Measurements from ENCODE around the gene HAO2. TPM values are rescaled to one million over a fixed set of nuclear protein-coding genes. Genes with fewer than 3 reads are reported as not detected.
"Not testable (repeated sequence)": the region's sequence is repeated elsewhere in the genome, so short reads cannot be mapped to it uniquely, and the experiment has no call there.

HAO2 gene
- total and polyA plus RNA-seq, 2 donors: 5.8 to 6.0 TPM

DNA sequence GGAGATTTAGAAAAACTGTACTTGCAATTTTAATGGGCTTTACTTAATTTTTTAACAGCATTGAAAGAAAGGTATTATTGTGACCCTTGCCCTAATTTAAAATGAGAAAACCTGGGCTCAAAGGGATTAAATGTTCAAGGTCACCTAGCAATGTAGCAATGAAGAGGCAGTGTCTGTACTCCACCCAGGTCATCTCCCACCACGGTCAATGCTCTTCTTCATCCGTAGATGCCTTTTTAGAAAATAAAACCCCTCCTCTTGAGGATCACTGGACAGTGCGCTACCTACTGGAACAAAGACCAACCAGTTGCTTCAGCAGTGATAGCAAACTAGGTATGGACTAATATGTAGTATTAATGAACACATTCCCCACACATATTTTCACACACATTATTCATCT is 29.8 kb upstream of the HAO2 start:
- 95% methylated on average over 3 of the region's 3 CpGs for WGBS
- no peak for DNase-seq (ENCODE audit: low read depth in 6 of 9, low spot score in 9 of 9)
- Histone ChIP-seq H3K27me3 (ENCODE audit: control insufficient read depth in 2 of 2, insufficient read depth in 1 of 2, low read length in 1 of 2) (no peaks in the 10 kb centered on the region), H3K36me3 (ENCODE audit: control insufficient read depth in 2 of 2, insufficient read depth in 2 of 2, low read length in 1 of 2) (no peaks in the 10 kb centered on the region), H3K4me3 (ENCODE audit: low read length in 2 of 2) (no peak overlapping the region), H3K27ac (ENCODE audit: low read depth in 1 of 2, low read length in 1 of 2) (no peak overlapping the region), H3K4me1 (ENCODE audit: control insufficient read depth in 2 of 2, insufficient read depth in 2 of 2, low read length in 2 of 2) (no peaks in the 10 kb centered on the region), H3K9me3 (ENCODE audit: control insufficient read depth in 2 of 2, insufficient read depth in 1 of 2, low read length in 1 of 2) (no peaks in the 10 kb centered on the region)

DNA sequence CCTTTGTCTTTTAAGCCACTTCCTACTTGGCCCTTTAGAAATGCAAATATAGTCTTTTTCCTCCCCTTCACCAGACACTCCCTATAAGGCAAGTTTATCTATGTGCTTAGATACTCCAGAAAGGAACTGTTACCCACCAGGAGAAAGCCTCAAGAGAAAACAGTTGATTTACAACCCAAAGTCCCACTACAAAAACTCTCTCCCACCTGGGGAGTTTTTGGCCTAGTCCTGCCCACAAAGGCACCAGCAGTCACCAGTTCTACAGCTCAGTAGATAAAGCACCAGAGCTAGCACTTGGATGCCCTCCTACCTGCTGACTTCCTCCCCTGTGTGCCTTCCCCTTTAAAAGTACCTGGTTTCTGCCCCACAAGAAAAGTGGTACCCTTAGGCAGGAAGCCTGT is 27.7 kb upstream of the HAO2 start:
- no peaks in the 10 kb centered on the region for H3K36me3 ChIP-seq (ENCODE audit: control insufficient read depth in 2 of 2, insufficient read depth in 2 of 2, low read length in 1 of 2)
- H3K27ac ChIP-seq (ENCODE audit: low read depth in 1 of 2, low read length in 1 of 2): no peak overlapping the region
- H3K4me3 ChIP-seq (ENCODE audit: low read length in 2 of 2): no peak overlapping the region
- no peaks in the 10 kb centered on the region for H3K9me3 ChIP-seq (ENCODE audit: control insufficient read depth in 2 of 2, insufficient read depth in 1 of 2, low read length in 1 of 2)
- H3K27me3 ChIP-seq (ENCODE audit: control insufficient read depth in 2 of 2, insufficient read depth in 1 of 2, low read length in 1 of 2): no peaks in the 10 kb centered on the region
- DNase-seq (ENCODE audit: low read depth in 6 of 9, low spot score in 9 of 9): no peak
- no peaks in the 10 kb centered on the region for H3K4me1 ChIP-seq (ENCODE audit: control insufficient read depth in 2 of 2, insufficient read depth in 2 of 2, low read length in 2 of 2)

DNA sequence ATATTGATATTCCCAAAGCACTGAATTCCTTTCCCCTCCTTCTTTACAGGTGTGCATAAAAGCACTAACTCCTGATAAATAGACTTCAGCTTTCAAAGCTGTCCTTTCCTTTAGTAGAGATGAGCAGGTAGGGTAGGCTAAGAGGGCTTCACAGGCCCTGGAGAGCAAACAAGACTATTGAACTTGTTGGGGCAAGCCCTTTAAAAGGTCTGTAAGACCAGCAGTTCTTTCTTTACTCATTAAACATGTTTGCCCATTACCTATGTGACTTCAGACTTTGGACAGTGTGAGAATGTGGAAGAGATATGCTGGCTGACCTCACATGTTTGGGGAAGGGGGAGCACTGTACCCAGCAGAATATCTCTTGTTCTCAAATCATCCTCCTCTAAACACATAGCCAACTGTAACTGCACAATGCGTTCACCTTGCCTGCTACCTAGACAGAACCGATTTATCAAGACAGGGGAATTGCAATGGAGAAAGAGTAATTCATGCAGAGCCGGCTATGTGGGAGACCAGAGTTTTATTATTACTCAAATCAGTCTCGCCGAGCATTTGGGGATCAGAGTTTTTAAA is 27.1 kb upstream of the HAO2 start:
- Histone ChIP-seq H3K27ac (ENCODE audit: low read depth in 1 of 2, low read length in 1 of 2) (no peak overlapping the region), H3K4me1 (ENCODE audit: control insufficient read depth in 2 of 2, insufficient read depth in 2 of 2, low read length in 2 of 2) (no peaks in the 10 kb centered on the region), H3K36me3 (ENCODE audit: control insufficient read depth in 2 of 2, insufficient read depth in 2 of 2, low read length in 1 of 2) (no peaks in the 10 kb centered on the region), H3K9me3 (ENCODE audit: control insufficient read depth in 2 of 2, insufficient read depth in 1 of 2, low read length in 1 of 2) (no peaks in the 10 kb centered on the region), H3K27me3 (ENCODE audit: control insufficient read depth in 2 of 2, insufficient read depth in 1 of 2, low read length in 1 of 2) (no peaks in the 10 kb centered on the region), H3K4me3 (ENCODE audit: low read length in 2 of 2) (no peak overlapping the region)
- no peak for DNase-seq (ENCODE audit: low read depth in 6 of 9, low spot score in 9 of 9)
- 85% methylated on average over 5 of the region's 5 CpGs for WGBS

DNA sequence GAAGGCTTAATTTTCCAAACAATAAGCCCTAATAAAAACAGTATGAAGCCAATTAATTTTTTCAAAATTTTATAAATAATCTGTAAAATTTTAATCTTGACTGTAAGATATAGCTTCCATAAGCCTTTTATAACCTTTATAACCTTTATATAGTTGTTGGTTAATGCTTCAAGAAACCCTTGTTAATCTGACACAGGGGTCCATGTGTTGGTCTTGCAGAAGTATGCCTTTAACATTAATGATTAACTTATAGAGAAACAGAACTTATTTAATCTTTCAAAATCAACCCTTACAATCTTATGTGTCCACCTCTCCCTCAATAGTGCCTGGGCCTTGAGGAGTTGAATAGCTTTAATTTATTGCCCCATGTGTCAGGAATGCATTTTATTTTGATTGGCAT is 23.2 kb upstream of the HAO2 start:
- H3K36me3 ChIP-seq (ENCODE audit: control insufficient read depth in 2 of 2, insufficient read depth in 2 of 2, low read length in 1 of 2): no peaks in the 10 kb centered on the region
- no peak overlapping the region for H3K27ac ChIP-seq (ENCODE audit: low read depth in 1 of 2, low read length in 1 of 2)
- no peak overlapping the region for H3K4me3 ChIP-seq (ENCODE audit: low read length in 2 of 2)
- no peaks in the 10 kb centered on the region for H3K9me3 ChIP-seq (ENCODE audit: control insufficient read depth in 2 of 2, insufficient read depth in 1 of 2, low read length in 1 of 2)
- no peaks in the 10 kb centered on the region for H3K27me3 ChIP-seq (ENCODE audit: control insufficient read depth in 2 of 2, insufficient read depth in 1 of 2, low read length in 1 of 2)
- DNase-seq (ENCODE audit: low read depth in 6 of 9, low spot score in 9 of 9): no peak
- H3K4me1 ChIP-seq (ENCODE audit: control insufficient read depth in 2 of 2, insufficient read depth in 2 of 2, low read length in 2 of 2): no peaks in the 10 kb centered on the region

DNA sequence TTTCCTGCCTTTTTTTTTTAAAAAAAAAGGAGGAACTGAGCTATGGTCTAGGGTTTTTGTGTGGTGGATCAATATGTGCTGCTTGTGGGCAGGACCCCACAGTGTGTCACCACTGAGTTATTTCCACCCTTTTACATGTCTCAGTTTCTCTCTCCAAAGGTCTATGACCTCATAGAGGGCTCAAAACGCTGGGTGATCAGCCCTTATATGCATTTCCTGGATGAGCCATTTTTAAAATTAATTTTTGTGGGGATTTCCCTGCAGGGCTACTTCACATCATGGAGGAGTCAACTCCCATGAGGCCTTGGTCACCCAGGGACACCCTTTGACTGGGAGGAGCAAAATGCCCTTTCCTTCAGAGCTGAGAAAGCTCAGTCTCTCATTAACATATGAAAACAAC is 20.7 kb upstream of the HAO2 start:
- Histone ChIP-seq H3K27ac (ENCODE audit: low read depth in 1 of 2, low read length in 1 of 2) (no peak overlapping the region), H3K4me1 (ENCODE audit: control insufficient read depth in 2 of 2, insufficient read depth in 2 of 2, low read length in 2 of 2) (no peaks in the 10 kb centered on the region), H3K27me3 (ENCODE audit: control insufficient read depth in 2 of 2, insufficient read depth in 1 of 2, low read length in 1 of 2) (no peaks in the 10 kb centered on the region), H3K9me3 (ENCODE audit: control insufficient read depth in 2 of 2, insufficient read depth in 1 of 2, low read length in 1 of 2) (no peaks in the 10 kb centered on the region), H3K36me3 (ENCODE audit: control insufficient read depth in 2 of 2, insufficient read depth in 2 of 2, low read length in 1 of 2) (no peaks in the 10 kb centered on the region), H3K4me3 (ENCODE audit: low read length in 2 of 2) (no peak overlapping the region)
- 81% methylated on average over 1 of the region's 1 CpG for WGBS
- DNase-seq (ENCODE audit: low read depth in 6 of 9, low spot score in 9 of 9): no peak

DNA sequence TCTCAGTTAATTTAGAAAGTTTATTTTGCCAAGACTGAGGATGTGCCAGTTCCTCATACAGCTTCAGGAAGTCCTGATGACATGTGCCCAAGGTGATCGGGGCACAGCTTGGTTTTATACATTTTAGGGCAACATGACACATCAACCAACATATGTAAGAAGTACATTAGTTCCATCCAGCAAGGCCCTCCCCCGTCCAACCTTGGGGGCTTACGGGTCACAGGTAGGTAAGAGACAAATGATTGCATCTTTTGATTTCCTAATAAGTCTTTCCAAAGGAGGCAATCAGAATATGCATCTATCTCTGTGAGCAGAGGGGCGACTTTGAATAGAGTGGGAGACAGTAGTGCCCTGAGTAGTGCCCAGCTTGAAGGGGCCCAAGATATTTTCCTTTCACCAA is 19.6 kb upstream of the HAO2 start:
- DNase-seq (ENCODE audit: low read depth in 6 of 9, low spot score in 9 of 9): no peak
- no peaks in the 10 kb centered on the region for H3K27me3 ChIP-seq (ENCODE audit: control insufficient read depth in 2 of 2, insufficient read depth in 1 of 2, low read length in 1 of 2)
- WGBS: 88% methylated on average over 4 of the region's 4 CpGs

DNA sequence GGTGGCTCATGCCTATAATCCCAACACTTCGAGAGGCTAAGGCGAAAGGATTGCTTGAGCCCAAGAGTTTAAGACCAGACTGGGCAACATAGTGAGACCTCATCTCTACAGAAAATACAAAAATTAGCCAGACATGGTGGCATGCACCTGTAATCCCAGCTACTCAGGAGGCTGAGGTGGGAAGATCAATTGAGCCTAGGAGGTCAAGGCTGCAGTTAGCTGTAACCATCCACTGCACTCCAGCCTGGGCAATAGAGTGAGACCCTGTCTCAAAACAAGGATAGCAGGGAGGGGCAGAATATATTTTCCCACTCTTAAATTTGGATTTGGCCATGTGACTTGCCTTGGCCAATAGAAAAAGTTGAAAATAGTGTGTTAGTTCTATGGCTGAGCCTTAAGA is 17.7 kb upstream of the HAO2 start:
- not testable (repeated sequence) for H3K4me1 ChIP-seq (ENCODE audit: control insufficient read depth in 2 of 2, insufficient read depth in 2 of 2, low read length in 2 of 2); H3K27ac ChIP-seq (ENCODE audit: low read depth in 1 of 2, low read length in 1 of 2); DNase-seq (ENCODE audit: low read depth in 6 of 9, low spot score in 9 of 9); H3K4me3 ChIP-seq (ENCODE audit: low read length in 2 of 2); H3K27me3 ChIP-seq (ENCODE audit: control insufficient read depth in 2 of 2, insufficient read depth in 1 of 2, low read length in 1 of 2); H3K36me3 ChIP-seq (ENCODE audit: control insufficient read depth in 2 of 2, insufficient read depth in 2 of 2, low read length in 1 of 2); H3K9me3 ChIP-seq (ENCODE audit: control insufficient read depth in 2 of 2, insufficient read depth in 1 of 2, low read length in 1 of 2)
- WGBS: 98% methylated on average over 2 of the region's 2 CpGs

More for the DNA sequence above, 19.6 kb upstream of the HAO2 start:
- H3K4me3 ChIP-seq (ENCODE audit: low read length in 2 of 2): no peak overlapping the region
- H3K9me3 ChIP-seq (ENCODE audit: control insufficient read depth in 2 of 2, insufficient read depth in 1 of 2, low read length in 1 of 2): no peaks in the 10 kb centered on the region
- no peaks in the 10 kb centered on the region for H3K36me3 ChIP-seq (ENCODE audit: control insufficient read depth in 2 of 2, insufficient read depth in 2 of 2, low read length in 1 of 2)
- no peaks in the 10 kb centered on the region for H3K4me1 ChIP-seq (ENCODE audit: control insufficient read depth in 2 of 2, insufficient read depth in 2 of 2, low read length in 2 of 2)
- no peak overlapping the region for H3K27ac ChIP-seq (ENCODE audit: low read depth in 1 of 2, low read length in 1 of 2)

DNA sequence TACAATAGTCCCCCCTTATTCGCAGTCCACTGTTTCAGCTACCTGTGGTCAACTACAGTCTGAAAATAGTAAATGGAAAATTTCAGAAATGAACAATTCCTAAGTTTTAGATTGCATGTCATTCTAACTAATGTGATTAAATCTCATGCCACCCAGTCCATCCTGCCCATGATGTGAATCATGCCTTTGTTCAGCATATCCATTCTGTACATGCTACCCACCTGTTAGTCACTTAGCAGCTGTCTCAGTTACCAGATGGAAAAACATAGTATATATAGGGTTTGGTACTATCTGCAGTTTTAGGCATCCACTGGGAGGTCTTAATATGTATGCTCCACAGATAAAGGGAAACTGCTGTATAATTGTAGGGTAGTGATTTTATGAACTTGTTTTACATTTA is 16.6 kb upstream of the HAO2 start:
- Histone ChIP-seq H3K9me3 (ENCODE audit: control insufficient read depth in 2 of 2, insufficient read depth in 1 of 2, low read length in 1 of 2) (no peaks in the 10 kb centered on the region), H3K4me3 (ENCODE audit: low read length in 2 of 2) (no peak overlapping the region)
- no peak for DNase-seq (ENCODE audit: low read depth in 6 of 9, low spot score in 9 of 9)

DNA sequence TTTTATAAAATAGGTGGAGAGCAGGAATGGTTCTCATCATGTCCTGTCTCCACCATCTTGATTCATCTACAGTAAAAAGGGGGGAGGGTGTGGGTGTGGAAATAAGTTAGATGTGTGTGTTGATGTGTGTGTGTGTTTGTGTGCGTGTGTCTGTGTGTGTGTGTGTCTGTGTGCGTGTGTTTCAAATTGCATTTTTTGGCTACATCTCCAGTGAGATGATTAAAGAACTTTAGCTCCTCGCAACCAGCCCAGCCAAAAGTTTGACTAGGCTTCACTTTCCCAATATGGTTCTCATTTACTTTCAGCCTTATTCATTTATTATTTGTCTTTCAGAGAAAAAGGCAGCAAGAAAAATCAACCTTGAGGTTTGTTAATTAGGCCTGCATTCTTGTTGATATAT is 14.7 kb upstream of the HAO2 start:
- WGBS: 96% methylated on average over 3 of the region's 3 CpGs
- Histone ChIP-seq H3K27ac (ENCODE audit: low read depth in 1 of 2, low read length in 1 of 2) (no peak overlapping the region), H3K9me3 (ENCODE audit: control insufficient read depth in 2 of 2, insufficient read depth in 1 of 2, low read length in 1 of 2) (no peaks in the 10 kb centered on the region), H3K27me3 (ENCODE audit: control insufficient read depth in 2 of 2, insufficient read depth in 1 of 2, low read length in 1 of 2) (no peaks in the 10 kb centered on the region), H3K4me3 (ENCODE audit: low read length in 2 of 2) (no peak overlapping the region), H3K4me1 (ENCODE audit: control insufficient read depth in 2 of 2, insufficient read depth in 2 of 2, low read length in 2 of 2) (no peaks in the 10 kb centered on the region), H3K36me3 (ENCODE audit: control insufficient read depth in 2 of 2, insufficient read depth in 2 of 2, low read length in 1 of 2) (no peaks in the 10 kb centered on the region)
- no peak for DNase-seq (ENCODE audit: low read depth in 6 of 9, low spot score in 9 of 9)

More for the DNA sequence above, 16.6 kb upstream of the HAO2 start:
- Histone ChIP-seq H3K27me3 (ENCODE audit: control insufficient read depth in 2 of 2, insufficient read depth in 1 of 2, low read length in 1 of 2) (no peaks in the 10 kb centered on the region), H3K4me1 (ENCODE audit: control insufficient read depth in 2 of 2, insufficient read depth in 2 of 2, low read length in 2 of 2) (no peaks in the 10 kb centered on the region), H3K36me3 (ENCODE audit: control insufficient read depth in 2 of 2, insufficient read depth in 2 of 2, low read length in 1 of 2) (no peaks in the 10 kb centered on the region), H3K27ac (ENCODE audit: low read depth in 1 of 2, low read length in 1 of 2) (no peak overlapping the region)
- 95% methylated on average over 1 of the region's 1 CpG for WGBS

DNA sequence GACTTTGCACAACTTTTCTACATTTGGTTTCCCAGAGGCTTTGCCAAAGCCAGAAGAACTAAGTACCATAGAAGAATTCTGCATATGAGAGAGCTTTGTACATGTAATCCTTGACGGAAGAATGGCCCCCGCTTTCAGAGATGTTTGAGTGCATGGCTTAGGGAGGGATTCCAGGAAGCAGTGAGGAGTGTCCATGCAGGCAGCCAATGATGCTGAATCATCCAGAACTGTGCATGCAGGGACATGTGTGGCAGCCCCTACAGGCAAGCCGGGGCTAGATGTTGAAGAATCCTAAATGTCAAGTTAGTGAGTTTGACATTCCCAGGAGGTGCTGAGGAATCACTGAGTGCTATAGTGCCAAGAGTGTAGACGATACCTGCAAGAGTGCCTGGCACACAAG is 9.9 kb upstream of the HAO2 start:
- Histone ChIP-seq H3K36me3 (ENCODE audit: control insufficient read depth in 2 of 2, insufficient read depth in 2 of 2, low read length in 1 of 2) (no peaks in the 10 kb centered on the region), H3K27me3 (ENCODE audit: control insufficient read depth in 2 of 2, insufficient read depth in 1 of 2, low read length in 1 of 2) (no peaks in the 10 kb centered on the region), H3K4me1 (ENCODE audit: control insufficient read depth in 2 of 2, insufficient read depth in 2 of 2, low read length in 2 of 2) (no peaks in the 10 kb centered on the region), H3K4me3 (ENCODE audit: low read length in 2 of 2) (no peak overlapping the region), H3K27ac (ENCODE audit: low read depth in 1 of 2, low read length in 1 of 2) (no peak overlapping the region), H3K9me3 (ENCODE audit: control insufficient read depth in 2 of 2, insufficient read depth in 1 of 2, low read length in 1 of 2) (no peaks in the 10 kb centered on the region)
- 91% methylated on average over 4 of the region's 4 CpGs for WGBS
- DNase-seq (ENCODE audit: low read depth in 6 of 9, low spot score in 9 of 9): peak in 1 of 9 donors; percentile 9
